CD4-positive, alpha-beta T cell treated with Interleukin-6 for 4 hours (primary cell): ENCODE results near the gene GADL1.

Experiments
- DNase-seq: peaks from one replicate; pipeline ENCODE4 v3.0.0-alpha.2; 2020; ENCODE audit warnings: mixed read lengths

The GADL1 gene

GRCh38 chr3:30752970-30753369 is 141.5 kb downstream of the GADL1 start:
- no peak for DNase-seq

- DNase-seq, result no peak
Observed at GRCh38 chr3:30752491-30752890, 142.0 kb downstream of the GADL1 start.

GRCh38 chr3:30751610-30752299 is 142.7 kb downstream of the GADL1 start:
- DNase-seq, result peak; percentile 73

GRCh38 chr3:30750967-30751366 is 143.5 kb downstream of the GADL1 start:
- DNase-seq, result no peak

- no peak for DNase-seq
Observed at GRCh38 chr3:30749230-30749629, 145.2 kb downstream of the GADL1 start.

GRCh38 chr3:30747771-30748281 is 146.6 kb downstream of the GADL1 start:
- DNase-seq, result no peak

GRCh38 chr3:30743641-30744317 is 150.7 kb downstream of the GADL1 start:
- DNase-seq, result no peak

GRCh38 chr3:30742796-30743619 is 151.5 kb downstream of the GADL1 start:
- no peak for DNase-seq

GRCh38 chr3:30741889-30742288 is 152.6 kb downstream of the GADL1 start:
- no peak for DNase-seq

GRCh38 chr3:30738605-30739004 is 155.9 kb downstream of the GADL1 start:
- DNase-seq, result no peak

GRCh38 chr3:30737743-30738499 is 156.5 kb downstream of the GADL1 start:
- DNase-seq, result no peak

- no peak for DNase-seq
Observed at GRCh38 chr3:30733696-30734095, 160.8 kb downstream of the GADL1 start.

GRCh38 chr3:30733209-30733608 is 161.3 kb downstream of the GADL1 start:
- no peak for DNase-seq

GRCh38 chr3:30730967-30731366 is 163.5 kb downstream of the GADL1 start:
- no peak for DNase-seq

- DNase-seq, result no peak
Observed at GRCh38 chr3:30729936-30730335, 164.5 kb downstream of the GADL1 start.

GRCh38 chr3:30729512-30729911 is 164.9 kb downstream of the GADL1 start:
- DNase-seq, result no peak

GRCh38 chr3:30728143-30728542 is 166.3 kb downstream of the GADL1 start:
- DNase-seq, result no peak

GRCh38 chr3:30724863-30725262 is 169.6 kb downstream of the GADL1 start:
- no peak for DNase-seq

- no peak for DNase-seq
Observed at GRCh38 chr3:30723211-30723610, 171.2 kb downstream of the GADL1 start.

GRCh38 chr3:30721314-30721634 is 173.2 kb downstream of the GADL1 start:
- no peak for DNase-seq

- no peak for DNase-seq
Observed at GRCh38 chr3:30720586-30721313, 173.7 kb downstream of the GADL1 start.

- no peak for DNase-seq
Observed at GRCh38 chr3:30719536-30719935, 174.9 kb downstream of the GADL1 start.
